Osteoblast (primary cell): Measurements from ENCODE around the gene EYS. TPM values are rescaled to one million over a fixed set of nuclear protein-coding genes. Genes with fewer than 3 reads are reported as not detected.

Experiments used
- DNase-seq: peaks from one replicate; pipeline ENCODE4 v3.0.0; 2011; ENCODE audit warnings: low spot score, mixed read lengths; ENCODE audit not compliant: insufficient read length; ENCODE audit errors: missing footprints
- H2AFZ ChIP-seq: 2 replicates; pipeline ENCODE4 v1.6.0; 2011; ENCODE audit warnings: mild to moderate bottlenecking, low read length
- H3K27ac ChIP-seq: 2 replicates; pipeline ENCODE4 v1.5.1; 2011; ENCODE audit warnings: mild to moderate bottlenecking, low read depth, low read length, moderate library complexity
- H3K27me3 ChIP-seq: 2 replicates; pipeline ENCODE4 v1.6.0; 2012; ENCODE audit warnings: mild to moderate bottlenecking, control low read depth, inconsistent platforms, low read length, moderate library complexity; ENCODE audit not compliant: insufficient read depth
- H3K36me3 ChIP-seq: 2 replicates; pipeline ENCODE4 v1.5.1; 2011; ENCODE audit warnings: mild to moderate bottlenecking, low read length, control low read depth, moderate library complexity; ENCODE audit not compliant: insufficient read depth
- H3K4me1 ChIP-seq: 2 replicates; pipeline ENCODE4 v1.5.1; 2011; ENCODE audit warnings: mild to moderate bottlenecking, low read length, control low read depth, moderate library complexity; ENCODE audit not compliant: insufficient read depth
- H3K4me2 ChIP-seq: 2 replicates; pipeline ENCODE4 v1.6.0; 2011; ENCODE audit warnings: mild to moderate bottlenecking, low read length; ENCODE audit not compliant: insufficient read depth
- H3K4me3 ChIP-seq: fragments of 200-600 bp; sonication (generic); 3 replicates; pipeline ENCODE4 v1.5.1; 2012; ENCODE audit warnings: mild to moderate bottlenecking, low read length, inconsistent platforms; ENCODE audit not compliant: insufficient read depth
- H3K79me2 ChIP-seq: 2 replicates; pipeline ENCODE4 v1.6.0; 2012; ENCODE audit warnings: mild to moderate bottlenecking, low read length, control low read depth, inconsistent platforms; ENCODE audit not compliant: insufficient read depth
- H3K9me3 ChIP-seq: 2 replicates; pipeline ENCODE4 v1.5.1; 2011; ENCODE audit warnings: low read depth, low read length, control low read depth
- H4K20me1 ChIP-seq: 2 replicates; pipeline ENCODE4 v1.6.0; 2012; ENCODE audit warnings: mild to moderate bottlenecking, low read length, control low read depth; ENCODE audit not compliant: insufficient read depth
- CTCF ChIP-seq: IDR thresholded peaks from 2 replicates; pipeline ENCODE4 v1.5.1; 2011; ENCODE audit warnings: mild to moderate bottlenecking, low read depth, low read length, moderate library complexity; ENCODE audit errors: extremely low read depth
- total RNA-seq: library from RNA; depleted of rRNA; stranded (reverse); fragments of >200 nt; gene quantifications from 2 replicates; pipeline ENCODE4 v1.2.3, GENCODE V29; 2012

EYS gene
- total RNA-seq, 1 donor = under 0.01 TPM

- Histone ChIP-seq H3K4me2 (no peak overlapping the region), H3K79me2 (no peaks in the 10 kb centered on the region), H4K20me1 (no peaks in the 10 kb centered on the region), H3K9me3 (no peaks in the 10 kb centered on the region), H3K36me3 (no peaks in the 10 kb centered on the region), H3K27ac (no peak overlapping the region), H3K27me3 (no peaks in the 10 kb centered on the region), H3K4me3 (no peak overlapping the region), H2AFZ (no peak overlapping the region), H3K4me1 (no peaks in the 10 kb centered on the region)
- no peak for DNase-seq
- TF ChIP-seq CTCF = no peak
Measured at GRCh38 chr6:64084185-64084663, 1622.8 kb downstream of the EYS start.

- no peaks in the 10 kb centered on the region for H3K27me3 ChIP-seq
- no peaks in the 10 kb centered on the region for H3K36me3 ChIP-seq
- H3K4me1 ChIP-seq = no peaks in the 10 kb centered on the region
- no peak overlapping the region for H3K4me3 ChIP-seq
- TF ChIP-seq CTCF = no peak
- no peak for DNase-seq
- H2AFZ ChIP-seq = no peak overlapping the region
- H3K4me2 ChIP-seq = no peak overlapping the region
- H3K27ac ChIP-seq = no peak overlapping the region
- no peaks in the 10 kb centered on the region for H3K79me2 ChIP-seq
- H4K20me1 ChIP-seq = no peaks in the 10 kb centered on the region
- no peaks in the 10 kb centered on the region for H3K9me3 ChIP-seq
Measured at GRCh38 chr6:64083261-64083660, 1623.8 kb downstream of the EYS start.

GRCh38 chr6:64081453-64081852 lies 1625.6 kb downstream of the EYS start:
- no peak overlapping the region for H3K27ac ChIP-seq
- H3K4me3 ChIP-seq = no peak overlapping the region
- no peak for TF ChIP-seq CTCF
- H3K79me2 ChIP-seq = no peaks in the 10 kb centered on the region
- no peaks in the 10 kb centered on the region for H3K36me3 ChIP-seq
- no peaks in the 10 kb centered on the region for H3K4me1 ChIP-seq
- no peak for DNase-seq
- H3K27me3 ChIP-seq = no peaks in the 10 kb centered on the region
- H4K20me1 ChIP-seq = no peaks in the 10 kb centered on the region
- no peak overlapping the region for H2AFZ ChIP-seq
- H3K9me3 ChIP-seq = no peaks in the 10 kb centered on the region
- no peak overlapping the region for H3K4me2 ChIP-seq

- no peak for DNase-seq
- no peak overlapping the region for H3K27ac ChIP-seq
- H3K79me2 ChIP-seq = no peaks in the 10 kb centered on the region
- H3K4me2 ChIP-seq = no peak overlapping the region
- H2AFZ ChIP-seq = no peak overlapping the region
- no peaks in the 10 kb centered on the region for H3K4me1 ChIP-seq
- no peak overlapping the region for H3K4me3 ChIP-seq
- no peaks in the 10 kb centered on the region for H3K36me3 ChIP-seq
- H4K20me1 ChIP-seq = no peaks in the 10 kb centered on the region
- H3K27me3 ChIP-seq = no peaks in the 10 kb centered on the region
- H3K9me3 ChIP-seq = no peaks in the 10 kb centered on the region
- TF ChIP-seq CTCF = no peak
Measured at GRCh38 chr6:64074981-64075380, 1632.0 kb downstream of the EYS start.
